ENCODE measurements around the gene MRPL53.

- no peak for TF ChIP-seq CTCF (IDR thresholded peaks at IDR 0.05)
- no peak for TF ChIP-seq EP300 (IDR thresholded peaks at IDR 0.05)
Measured at GRCh38 chr2:74511104-74511989, 38.9 kb upstream of the MRPL53 start.

Measured in ovary (tissue), 3 donors.